ENCODE results near the gene CSF1.

GRCh38 chr1:109893532-109894171 lies 17.0 kb upstream of the CSF1 start:
- TF ChIP-seq CTCF (IDR thresholded peaks at IDR 0.05), result no peak
- TF ChIP-seq EP300 (IDR thresholded peaks at IDR 0.05; ENCODE audit: low read depth), result no peak
- no peak for TF ChIP-seq POLR2A (IDR thresholded peaks at IDR 0.05)

All from transverse colon (tissue), 3 donors.